22Rv1 (cell line): ENCODE data around the gene ZC3H8.

Experiments
- ZFX ChIP-seq: fragments of 450-650 bp; IDR thresholded peaks from 2 replicates; pipeline ENCODE4 v1.6.1; 2017; ENCODE audit warnings: antibody characterized with exemption, borderline replicate concordance
- TF ChIP-seq, protein P1 (sequence below): fragments of 450-650 bp; IDR thresholded peaks from 2 replicates; pipeline ENCODE4 v1.5.1; 2017; ENCODE audit warnings: mild to moderate bottlenecking

DNA sequence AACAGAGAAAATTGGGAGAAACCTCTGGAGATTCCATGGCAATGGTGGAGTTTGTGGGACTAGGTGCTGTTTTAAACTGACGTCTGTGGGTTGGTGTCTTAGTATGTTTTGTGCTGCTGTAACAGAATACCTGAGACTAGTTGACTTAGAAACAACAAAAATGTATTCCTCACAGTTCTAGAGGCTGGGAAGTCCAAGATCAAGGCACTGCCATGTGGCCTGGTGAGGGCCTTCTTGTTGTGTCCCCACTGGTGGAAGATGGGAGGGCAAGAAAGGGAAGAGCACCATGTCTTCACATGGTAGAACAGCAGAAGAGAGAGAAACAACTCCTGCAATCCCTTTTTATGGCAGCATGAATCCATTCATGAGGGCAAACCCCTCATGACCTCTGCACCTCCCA, 13.7 kb upstream of the ZC3H8 start:
- TF ChIP-seq, protein P1, sequence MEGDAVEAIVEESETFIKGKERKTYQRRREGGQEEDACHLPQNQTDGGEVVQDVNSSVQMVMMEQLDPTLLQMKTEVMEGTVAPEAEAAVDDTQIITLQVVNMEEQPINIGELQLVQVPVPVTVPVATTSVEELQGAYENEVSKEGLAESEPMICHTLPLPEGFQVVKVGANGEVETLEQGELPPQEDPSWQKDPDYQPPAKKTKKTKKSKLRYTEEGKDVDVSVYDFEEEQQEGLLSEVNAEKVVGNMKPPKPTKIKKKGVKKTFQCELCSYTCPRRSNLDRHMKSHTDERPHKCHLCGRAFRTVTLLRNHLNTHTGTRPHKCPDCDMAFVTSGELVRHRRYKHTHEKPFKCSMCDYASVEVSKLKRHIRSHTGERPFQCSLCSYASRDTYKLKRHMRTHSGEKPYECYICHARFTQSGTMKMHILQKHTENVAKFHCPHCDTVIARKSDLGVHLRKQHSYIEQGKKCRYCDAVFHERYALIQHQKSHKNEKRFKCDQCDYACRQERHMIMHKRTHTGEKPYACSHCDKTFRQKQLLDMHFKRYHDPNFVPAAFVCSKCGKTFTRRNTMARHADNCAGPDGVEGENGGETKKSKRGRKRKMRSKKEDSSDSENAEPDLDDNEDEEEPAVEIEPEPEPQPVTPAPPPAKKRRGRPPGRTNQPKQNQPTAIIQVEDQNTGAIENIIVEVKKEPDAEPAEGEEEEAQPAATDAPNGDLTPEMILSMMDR: no peak
- no peak for TF ChIP-seq ZFX
